Measurements from ENCODE around the gene FTO. TPM values are rescaled to one million over a fixed set of nuclear protein-coding genes. Genes with fewer than 3 reads are reported as not detected.

The FTO gene
- total and polyA plus RNA-seq, 2 donors from 2014 or later, result 22.3 to 116 TPM

DNA sequence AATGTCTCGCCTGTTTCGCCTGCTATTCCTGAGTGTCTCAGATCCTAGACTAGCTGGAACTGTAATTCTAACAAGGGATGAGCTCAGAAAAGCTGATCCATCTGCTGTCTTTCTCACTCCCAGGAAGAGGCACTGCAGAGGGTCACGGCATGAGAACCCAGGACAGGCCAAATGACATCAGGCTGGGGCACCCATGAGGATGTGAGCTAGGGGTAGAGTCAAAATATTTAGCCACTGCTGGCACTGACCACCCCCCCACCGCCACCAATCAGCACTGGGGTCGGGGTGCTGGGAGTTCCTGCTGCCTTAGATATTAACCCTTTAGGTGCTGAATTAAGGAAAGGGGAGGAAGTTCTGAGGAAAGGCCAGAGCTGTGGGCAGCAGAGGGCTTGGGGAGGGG lies 470.2 kb downstream of the FTO start:
- TF ChIP-seq, protein P1, sequence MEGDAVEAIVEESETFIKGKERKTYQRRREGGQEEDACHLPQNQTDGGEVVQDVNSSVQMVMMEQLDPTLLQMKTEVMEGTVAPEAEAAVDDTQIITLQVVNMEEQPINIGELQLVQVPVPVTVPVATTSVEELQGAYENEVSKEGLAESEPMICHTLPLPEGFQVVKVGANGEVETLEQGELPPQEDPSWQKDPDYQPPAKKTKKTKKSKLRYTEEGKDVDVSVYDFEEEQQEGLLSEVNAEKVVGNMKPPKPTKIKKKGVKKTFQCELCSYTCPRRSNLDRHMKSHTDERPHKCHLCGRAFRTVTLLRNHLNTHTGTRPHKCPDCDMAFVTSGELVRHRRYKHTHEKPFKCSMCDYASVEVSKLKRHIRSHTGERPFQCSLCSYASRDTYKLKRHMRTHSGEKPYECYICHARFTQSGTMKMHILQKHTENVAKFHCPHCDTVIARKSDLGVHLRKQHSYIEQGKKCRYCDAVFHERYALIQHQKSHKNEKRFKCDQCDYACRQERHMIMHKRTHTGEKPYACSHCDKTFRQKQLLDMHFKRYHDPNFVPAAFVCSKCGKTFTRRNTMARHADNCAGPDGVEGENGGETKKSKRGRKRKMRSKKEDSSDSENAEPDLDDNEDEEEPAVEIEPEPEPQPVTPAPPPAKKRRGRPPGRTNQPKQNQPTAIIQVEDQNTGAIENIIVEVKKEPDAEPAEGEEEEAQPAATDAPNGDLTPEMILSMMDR (IDR thresholded peaks at IDR 0.05; ENCODE audit: borderline replicate concordance, extremely low read depth, insufficient read depth), result no peak
- Histone ChIP-seq H3K4me1 (ENCODE audit: control insufficient read depth in 2 of 3, insufficient read depth in 2 of 3, low read depth in 1 of 3, low read length in 3 of 3) (no peaks in the 10 kb centered on the region), H3K36me3 (ENCODE audit: control insufficient read depth in 2 of 3, insufficient read depth in 3 of 3, low read length in 3 of 3) (no peaks in the 10 kb centered on the region), H3K27me3 (ENCODE audit: control insufficient read depth, insufficient read depth, low read length) (no peaks in the 10 kb centered on the region), H3K9me3 (ENCODE audit: control insufficient read depth in 2 of 3, insufficient read depth in 1 of 3, low read length in 3 of 3) (no peaks in the 10 kb centered on the region), H3K9ac (ENCODE audit: low read length in 3 of 3) (no peak overlapping the region), H3K4me3 (ENCODE audit: low read length in 3 of 3) (no peak overlapping the region), H3K27ac (ENCODE audit: low read depth in 2 of 2, low read length in 2 of 2) (no peak overlapping the region)
- FAIRE-seq (no peak), DNase-seq (no peak)
- intact Hi-C loops (cut with DNase I), result no loop called here

DNA sequence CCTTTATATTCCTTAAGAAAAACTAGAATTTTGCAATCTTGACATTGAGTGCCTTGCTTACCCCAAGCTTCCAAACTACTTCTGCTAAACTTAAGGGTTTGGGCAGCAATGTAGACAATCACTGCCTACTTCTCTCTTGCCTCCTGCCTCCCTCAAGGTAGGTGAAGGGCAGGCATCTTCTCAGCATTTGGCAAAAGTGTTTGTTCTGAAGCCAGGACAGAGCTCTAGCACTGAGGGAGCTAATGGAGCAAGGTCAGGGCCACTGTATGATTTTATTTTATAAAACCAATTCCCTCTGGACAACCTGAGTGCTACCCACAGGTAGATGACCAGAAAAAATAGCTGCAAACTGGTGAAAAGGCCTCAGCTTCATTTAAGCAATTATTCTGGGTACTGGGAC lies 470.8 kb downstream of the FTO start:
- TF ChIP-seq, protein P1 (IDR thresholded peaks at IDR 0.05; ENCODE audit: borderline replicate concordance, extremely low read depth, insufficient read depth), result no peak
- intact Hi-C loops (cut with DNase I), result no loop called here
- no peaks in the 10 kb centered on the region for H3K36me3 ChIP-seq (ENCODE audit: control insufficient read depth in 2 of 3, insufficient read depth in 3 of 3, low read length in 3 of 3)
- H3K27ac ChIP-seq (ENCODE audit: low read depth in 2 of 2, low read length in 2 of 2), result no peak overlapping the region
- no peaks in the 10 kb centered on the region for H3K27me3 ChIP-seq (ENCODE audit: control insufficient read depth, insufficient read depth, low read length)
- DNase-seq (no peak), FAIRE-seq (no peak)
- no peak overlapping the region for H3K9ac ChIP-seq (ENCODE audit: low read length in 3 of 3)
- no peaks in the 10 kb centered on the region for H3K4me1 ChIP-seq (ENCODE audit: control insufficient read depth in 2 of 3, insufficient read depth in 2 of 3, low read depth in 1 of 3, low read length in 3 of 3)
- no peaks in the 10 kb centered on the region for H3K9me3 ChIP-seq (ENCODE audit: control insufficient read depth in 2 of 3, insufficient read depth in 1 of 3, low read length in 3 of 3)
- no peak overlapping the region for H3K4me3 ChIP-seq (ENCODE audit: low read length in 3 of 3)

DNA sequence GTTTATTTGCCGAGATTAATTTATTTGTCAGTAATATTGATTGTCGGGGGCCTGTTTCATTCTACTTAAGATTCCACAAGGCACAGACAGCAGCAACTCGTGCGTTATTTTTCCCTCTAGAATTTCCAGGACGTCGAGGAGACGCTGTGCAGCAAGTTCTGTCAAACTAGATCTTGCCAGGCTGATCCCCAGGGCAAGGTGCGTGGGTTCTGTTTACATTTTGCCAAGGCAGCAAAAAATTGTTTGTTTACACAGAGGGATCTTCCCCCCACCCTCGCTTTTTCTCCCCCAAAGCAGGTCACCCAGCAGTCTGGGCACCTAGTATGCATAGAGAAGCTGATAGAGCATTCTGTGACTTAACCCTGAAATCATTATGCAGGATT lies 471.2 kb downstream of the FTO start:
- TF ChIP-seq, protein P1 (IDR thresholded peaks at IDR 0.05; ENCODE audit: borderline replicate concordance, extremely low read depth, insufficient read depth), result no peak
- H3K36me3 ChIP-seq (ENCODE audit: control insufficient read depth in 2 of 3, insufficient read depth in 3 of 3, low read length in 3 of 3), result no peaks in the 10 kb centered on the region
- intact Hi-C loops (cut with DNase I), result no loop called here
- H3K9ac ChIP-seq (ENCODE audit: low read length in 3 of 3), result no peak overlapping the region
- H3K27me3 ChIP-seq (ENCODE audit: control insufficient read depth, insufficient read depth, low read length), result no peaks in the 10 kb centered on the region
- FAIRE-seq, result no peak
- peak in 1 of 5 donors; percentile 40 for DNase-seq
- no peak overlapping the region for H3K27ac ChIP-seq (ENCODE audit: low read depth in 2 of 2, low read length in 2 of 2)
- no peaks in the 10 kb centered on the region for H3K4me1 ChIP-seq (ENCODE audit: control insufficient read depth in 2 of 3, insufficient read depth in 2 of 3, low read depth in 1 of 3, low read length in 3 of 3)
- no peaks in the 10 kb centered on the region for H3K9me3 ChIP-seq (ENCODE audit: control insufficient read depth in 2 of 3, insufficient read depth in 1 of 3, low read length in 3 of 3)
- no peak overlapping the region for H3K4me3 ChIP-seq (ENCODE audit: low read length in 3 of 3)

Measured in kidney (tissue), 14 donors.